C1 segment of cervical spinal cord (tissue), 14 donors: ENCODE measurements around the gene KCNQ5.
"Not testable (repeated sequence)": the region's sequence is repeated elsewhere in the genome, so short reads cannot be mapped to it uniquely, and the experiment has no call there.

Experiments used
- DNase-seq, 14 donors: peaks; one replicate each; lab custom pipeline; 2025; lab: John Stamatoyannopoulos, UW

Gene KCNQ5

GRCh38 chr6:72950114-72950860 lies 328.4 kb downstream of the KCNQ5 start:
- DNase-seq, result no peak

DNA sequence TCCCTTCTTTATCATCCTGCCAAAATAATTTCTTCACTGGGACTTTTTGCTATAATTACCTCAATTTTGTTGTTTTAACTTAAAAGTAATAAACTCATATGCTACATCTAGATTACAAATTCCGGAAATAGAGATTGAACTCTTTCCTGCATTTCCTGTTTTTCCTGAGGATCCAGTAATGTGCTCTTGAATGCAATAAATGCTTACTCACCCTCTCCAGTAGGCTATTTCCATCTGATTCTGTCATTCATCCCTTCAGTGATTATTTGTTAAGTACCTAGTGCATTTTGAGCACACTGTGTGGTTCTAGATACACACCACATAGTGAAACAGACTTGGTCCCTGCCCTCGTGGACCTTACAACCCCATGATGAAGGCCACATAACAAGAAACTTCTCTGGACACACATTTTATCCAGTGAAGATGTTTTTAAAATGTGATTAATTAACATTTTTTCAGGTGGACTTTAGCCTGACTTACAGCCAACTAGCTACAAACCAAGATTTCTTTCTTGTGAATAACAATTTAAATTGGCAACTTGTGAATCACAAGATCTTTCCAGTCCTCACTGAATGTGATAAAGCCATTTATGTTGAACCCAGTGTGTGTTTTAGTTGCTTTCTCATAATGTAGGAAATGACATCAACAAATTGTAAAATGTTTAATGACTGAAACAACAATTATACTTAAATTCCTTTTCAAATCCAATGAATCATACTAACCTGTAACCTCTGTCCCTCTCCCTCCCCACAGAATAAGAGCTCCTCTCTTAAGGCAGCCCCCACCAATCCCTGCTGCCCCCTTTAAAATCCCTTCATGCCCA lies 331.2 kb downstream of the KCNQ5 start:
- DNase-seq, result no peak

DNA sequence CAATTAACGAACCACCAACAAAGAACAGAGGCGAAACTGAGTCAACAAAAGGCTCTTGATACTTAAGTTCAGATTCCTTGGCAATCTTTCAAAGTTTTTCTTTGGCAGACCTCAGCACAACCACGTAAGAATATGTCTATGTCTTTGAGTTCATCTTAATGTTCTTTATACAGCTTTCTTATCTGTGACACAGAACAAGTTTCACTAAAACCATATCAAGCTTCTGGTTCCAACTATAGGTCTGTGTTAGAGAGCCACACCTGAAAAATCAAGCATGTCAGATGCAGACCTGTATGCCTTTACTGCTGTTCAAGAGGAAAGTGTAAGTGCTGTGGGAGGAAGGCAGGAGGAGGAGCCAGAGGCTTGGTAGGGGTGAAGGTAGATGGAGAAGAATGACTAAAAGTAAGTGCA lies 332.1 kb downstream of the KCNQ5 start:
- DNase-seq, result no peak

DNA sequence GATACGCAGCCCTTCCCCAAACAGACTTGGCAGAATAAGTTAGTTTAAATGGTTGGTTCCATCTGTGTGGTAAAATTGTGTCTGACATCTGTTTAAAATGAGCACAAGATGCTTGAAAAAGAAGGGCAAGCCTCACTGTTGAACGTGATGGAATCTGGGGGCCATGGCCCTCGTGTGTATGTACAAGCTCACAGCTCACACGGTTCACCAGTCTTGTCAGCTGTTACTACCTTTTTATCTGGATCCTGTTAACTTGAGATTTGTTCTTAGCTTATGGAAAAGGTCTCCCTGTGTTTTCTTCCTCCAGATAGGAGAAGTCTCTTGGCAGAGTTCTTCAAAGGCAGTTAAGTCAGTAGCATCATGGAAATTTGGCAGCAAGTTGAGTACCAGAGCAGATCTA lies 332.9 kb downstream of the KCNQ5 start:
- no peak for DNase-seq

DNA sequence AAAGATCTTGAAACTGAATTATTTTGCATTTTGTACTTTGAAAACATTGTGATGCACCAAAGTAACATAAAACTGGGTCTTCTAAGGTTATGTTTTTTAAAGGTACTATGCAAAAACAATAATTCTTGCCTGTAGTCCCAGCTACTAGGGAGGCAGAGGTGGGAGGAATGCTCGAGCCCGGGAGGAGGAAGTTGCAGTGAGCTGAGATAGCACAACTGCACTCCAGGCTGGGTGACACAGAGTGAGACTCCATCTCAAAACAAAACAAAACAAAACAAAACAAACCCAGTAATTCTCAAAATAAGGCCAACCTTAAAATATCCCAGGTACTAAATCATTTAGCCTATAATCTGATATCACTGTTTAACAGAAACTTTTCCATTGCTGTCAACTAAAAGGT lies 333.8 kb downstream of the KCNQ5 start:
- no peak for DNase-seq

DNA sequence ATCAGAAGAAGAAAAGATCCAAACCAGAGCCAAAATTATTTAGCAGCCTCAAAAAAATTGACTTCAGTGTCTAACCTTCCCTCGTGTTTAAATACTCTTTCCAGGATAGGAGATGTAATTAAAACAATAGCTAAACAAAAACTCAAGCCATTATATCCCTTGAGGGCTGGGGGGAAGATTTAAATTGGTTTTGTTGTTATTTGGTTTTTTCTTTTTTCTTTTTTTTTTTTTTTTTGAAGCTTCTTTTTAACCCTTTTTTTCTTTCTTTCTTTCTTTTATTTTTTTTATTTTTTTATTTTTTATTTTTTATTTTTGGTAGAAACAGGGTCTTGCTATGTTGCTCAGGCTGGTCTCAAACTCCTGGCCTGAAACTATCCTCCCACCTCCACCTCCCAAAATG lies 334.4 kb downstream of the KCNQ5 start:
- DNase-seq, result no peak

GRCh38 chr6:72959821-72960220 lies 338.0 kb downstream of the KCNQ5 start:
- DNase-seq, result no peak

GRCh38 chr6:72963946-72964345 lies 342.1 kb downstream of the KCNQ5 start:
- no peak for DNase-seq

DNA sequence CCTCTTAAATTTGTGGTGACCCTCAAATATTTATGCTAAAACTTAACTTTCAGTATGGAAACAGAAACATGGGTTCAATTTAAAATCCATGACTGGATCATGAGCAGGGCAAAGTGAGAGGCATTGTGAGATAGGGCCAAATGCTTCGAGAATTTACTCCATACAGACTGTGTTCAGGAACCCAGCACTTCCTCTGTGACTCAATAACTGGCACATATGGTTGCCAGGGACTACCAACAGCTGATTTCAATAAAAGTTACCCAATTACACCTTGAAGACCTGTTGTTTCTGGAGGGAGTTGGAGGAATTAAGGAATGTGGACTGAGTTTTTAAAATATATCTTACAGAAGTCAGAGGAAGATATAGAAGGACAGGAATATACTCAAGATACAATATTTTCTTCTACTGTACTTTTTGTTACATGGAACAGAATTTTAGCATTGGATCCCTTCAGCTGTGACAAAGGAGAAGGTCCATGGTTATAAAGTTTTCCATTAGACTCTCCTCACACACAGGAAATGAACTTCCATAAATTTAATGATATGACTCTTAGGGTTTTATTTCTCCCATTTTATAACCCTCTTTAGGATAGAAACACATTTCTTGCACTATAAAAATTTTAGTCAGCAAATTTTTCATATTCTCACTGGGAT lies 344.9 kb downstream of the KCNQ5 start:
- no peak for DNase-seq

DNA sequence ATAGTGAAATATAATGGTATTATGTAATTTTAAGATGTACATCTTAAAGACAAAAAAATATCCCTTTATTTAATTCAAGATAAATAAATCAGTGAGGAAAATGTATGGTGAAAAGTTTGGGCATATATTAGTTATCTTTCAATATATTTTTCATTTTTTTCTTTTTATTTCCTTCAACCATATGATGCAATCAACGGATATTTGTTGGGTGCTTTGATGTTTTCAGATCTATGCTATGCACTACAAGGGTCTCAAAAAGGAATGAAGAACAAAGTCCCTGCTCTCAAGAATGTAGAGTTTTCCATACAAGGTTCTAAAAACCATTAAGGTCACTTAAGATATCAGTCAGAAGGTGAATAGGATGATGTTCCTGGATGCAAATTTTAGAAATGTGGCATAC lies 345.5 kb downstream of the KCNQ5 start:
- DNase-seq, result no peak

DNA sequence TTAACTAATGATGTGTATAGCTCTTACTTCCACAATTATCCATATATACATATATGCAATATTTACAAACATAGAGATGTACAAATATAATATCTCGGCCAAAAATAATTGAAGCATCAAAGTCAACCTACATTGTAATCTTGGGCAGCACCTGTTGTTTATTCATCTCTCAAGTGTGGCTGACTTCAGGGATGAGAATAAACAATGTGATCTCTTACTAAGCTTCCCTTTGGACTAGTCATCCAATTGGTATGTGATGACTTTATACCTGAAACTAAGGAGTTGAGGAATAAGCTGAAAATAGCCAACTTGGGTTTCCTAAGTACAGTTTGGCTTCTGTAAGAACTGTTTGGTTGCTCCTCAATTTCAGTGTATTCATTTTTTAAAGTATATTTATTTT lies 346.8 kb downstream of the KCNQ5 start:
- DNase-seq, result no peak

DNA sequence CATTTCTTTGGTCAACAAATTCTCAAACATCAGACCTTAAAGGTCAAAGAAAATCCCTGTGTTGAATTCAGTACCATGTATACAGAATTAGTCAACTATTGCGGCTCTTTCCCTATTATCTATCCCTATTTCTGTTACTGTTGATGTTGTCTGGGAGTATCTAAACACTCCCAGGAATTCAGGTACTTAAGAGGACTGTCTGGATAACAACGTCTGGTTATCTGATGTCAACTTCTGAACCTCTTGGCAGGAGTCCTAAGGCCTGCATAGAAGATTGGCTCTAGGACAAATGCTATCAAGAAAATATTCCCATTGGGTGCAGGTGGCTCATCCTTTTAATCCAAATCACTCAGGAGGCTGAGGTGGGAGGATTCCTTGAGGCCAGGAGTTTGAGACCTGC lies 347.8 kb downstream of the KCNQ5 start:
- no peak for DNase-seq

GRCh38 chr6:72972579-72972978 lies 350.7 kb downstream of the KCNQ5 start:
- no peak for DNase-seq

DNA sequence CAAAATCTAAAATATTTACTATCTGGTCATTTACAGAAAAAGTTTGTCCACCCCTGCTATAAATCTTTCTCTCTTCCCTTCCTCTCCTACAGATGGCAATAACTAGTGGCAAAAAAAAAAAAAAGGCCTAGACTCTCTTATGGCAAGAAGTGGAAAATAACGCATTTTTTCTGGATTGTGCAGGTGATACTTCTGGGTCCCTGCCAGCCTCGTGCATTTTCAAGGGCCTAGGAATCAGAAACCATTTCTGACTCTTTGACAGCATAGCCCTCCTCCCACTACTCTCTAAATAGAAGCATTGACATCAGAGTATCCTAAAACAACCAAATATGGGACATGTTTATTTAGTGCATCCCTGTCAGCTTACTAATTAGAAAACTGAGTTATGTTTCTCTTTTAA lies 352.4 kb downstream of the KCNQ5 start:
- no peak for DNase-seq

DNA sequence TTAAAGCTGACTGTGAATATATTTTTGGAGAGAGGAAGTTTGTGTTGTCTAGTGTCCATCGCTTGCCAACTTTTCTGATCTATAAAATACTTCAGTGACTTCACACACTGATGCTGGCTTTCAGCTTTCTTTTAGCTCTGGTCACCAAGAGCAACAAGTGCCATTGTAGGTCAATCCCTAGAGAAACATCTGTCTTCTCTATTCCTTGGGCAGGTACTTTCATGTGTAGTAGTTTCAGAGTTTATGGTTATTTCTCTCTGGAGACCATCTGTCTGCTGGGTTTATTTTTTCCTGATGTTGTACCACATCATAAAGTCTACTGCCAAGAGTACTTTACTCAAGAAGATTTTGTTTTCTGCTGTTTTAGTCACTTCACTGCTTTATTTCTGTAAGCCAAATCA lies 353.5 kb downstream of the KCNQ5 start:
- DNase-seq, result no peak

DNA sequence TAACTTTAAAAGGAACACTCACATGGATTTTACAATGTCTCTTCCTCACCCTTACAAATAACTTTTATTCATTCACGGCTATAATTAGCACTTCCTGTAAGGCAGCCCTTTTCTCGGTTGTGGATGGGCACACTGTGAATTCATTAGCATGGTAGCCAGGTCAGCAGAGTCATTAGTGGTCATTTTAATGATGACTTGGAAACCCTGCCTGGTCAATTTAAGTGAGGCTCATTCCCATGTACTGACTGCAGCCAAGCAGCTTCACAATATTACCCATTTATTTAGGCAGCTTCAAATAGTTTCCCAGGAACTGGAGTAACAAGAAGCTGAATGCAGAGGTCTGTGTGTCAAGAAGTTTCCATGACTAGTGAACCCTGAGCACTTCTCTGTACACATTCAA lies 354.6 kb downstream of the KCNQ5 start:
- DNase-seq, result peak in 3 of 14 donors; percentile 3 to 38 (median 17)

- DNase-seq, result no peak
These were observed 355.2 kb downstream of the KCNQ5 start for GRCh38 chr6:72977114-72977513.

DNA sequence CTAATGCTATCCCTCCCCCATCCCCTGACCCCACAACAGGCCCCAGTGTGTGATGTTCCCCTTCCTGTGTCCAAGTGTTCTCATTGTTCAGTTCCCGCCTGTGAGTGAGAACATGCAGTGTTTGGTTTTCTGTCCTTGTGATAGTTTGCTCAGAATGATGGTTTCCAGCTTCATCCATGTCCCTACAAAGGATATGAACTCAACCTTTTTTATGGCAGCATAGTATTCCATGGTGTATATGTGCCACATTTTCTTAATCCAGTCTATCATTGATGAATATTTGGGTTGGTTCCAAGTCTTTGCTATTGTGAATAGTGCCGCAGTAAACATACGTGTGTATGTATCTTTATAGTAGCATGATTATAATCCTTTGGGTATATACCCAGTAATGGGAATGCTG lies 356.9 kb downstream of the KCNQ5 start:
- not testable (repeated sequence) for DNase-seq

- not testable (repeated sequence) for DNase-seq
These were observed 362.4 kb downstream of the KCNQ5 start for GRCh38 chr6:72984189-72984831.

DNA sequence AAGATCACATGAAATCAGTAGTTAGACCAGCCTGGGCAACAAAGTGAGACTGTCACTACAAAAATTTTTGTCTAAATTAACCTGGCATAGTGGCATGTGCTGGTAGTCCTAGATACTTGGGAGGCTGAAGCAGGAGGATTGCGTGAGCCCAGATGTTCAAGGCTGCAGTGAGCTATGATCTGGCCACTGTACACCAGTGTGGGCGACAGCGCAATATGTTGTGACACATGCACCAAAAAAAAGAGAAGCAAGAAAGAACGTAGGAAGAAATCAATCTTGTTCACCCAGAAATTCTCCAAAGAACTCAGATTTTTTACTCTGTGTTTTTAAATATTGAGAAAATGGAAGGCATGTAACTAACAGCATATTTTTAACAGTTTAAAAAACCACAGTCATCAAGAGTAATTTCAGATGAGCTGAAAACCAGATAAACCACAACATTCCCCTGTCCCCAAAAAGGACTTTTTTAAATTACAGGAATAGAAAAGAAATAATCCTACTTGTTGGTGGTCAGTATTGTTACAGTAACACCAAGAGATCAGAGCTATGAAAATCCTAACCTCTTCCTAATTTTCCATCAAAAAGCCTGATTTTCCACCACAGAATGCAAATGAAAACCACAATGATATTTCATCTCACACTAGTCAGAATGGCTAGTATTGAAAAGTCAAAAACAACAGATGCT lies 363.3 kb downstream of the KCNQ5 start:
- DNase-seq, result no peak

DNA sequence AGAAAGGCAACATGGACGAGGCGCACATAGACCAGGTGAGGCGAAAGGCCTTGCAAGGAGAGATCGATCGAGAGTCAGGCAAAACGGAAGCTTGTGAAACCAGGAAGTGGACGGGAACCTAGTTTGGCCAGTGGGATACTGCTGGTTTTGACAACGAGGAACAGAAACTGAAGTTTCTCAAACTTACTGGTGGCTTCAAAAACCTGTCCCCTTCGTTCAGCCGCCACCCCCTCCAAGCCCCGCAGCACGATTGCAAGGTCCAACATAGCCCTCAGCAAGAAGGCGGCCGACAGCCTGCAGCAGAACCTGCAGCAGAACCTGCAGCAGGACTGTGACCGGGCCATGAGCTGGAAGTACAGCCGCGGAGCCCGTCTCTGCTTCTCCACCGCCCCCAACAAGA lies 365.4 kb downstream of the KCNQ5 start:
- DNase-seq, result peak in 4 of 14 donors; percentile 3 to 27 (median 20)
